ENCODE results near the gene SUGP2.

Gene SUGP2

DNA sequence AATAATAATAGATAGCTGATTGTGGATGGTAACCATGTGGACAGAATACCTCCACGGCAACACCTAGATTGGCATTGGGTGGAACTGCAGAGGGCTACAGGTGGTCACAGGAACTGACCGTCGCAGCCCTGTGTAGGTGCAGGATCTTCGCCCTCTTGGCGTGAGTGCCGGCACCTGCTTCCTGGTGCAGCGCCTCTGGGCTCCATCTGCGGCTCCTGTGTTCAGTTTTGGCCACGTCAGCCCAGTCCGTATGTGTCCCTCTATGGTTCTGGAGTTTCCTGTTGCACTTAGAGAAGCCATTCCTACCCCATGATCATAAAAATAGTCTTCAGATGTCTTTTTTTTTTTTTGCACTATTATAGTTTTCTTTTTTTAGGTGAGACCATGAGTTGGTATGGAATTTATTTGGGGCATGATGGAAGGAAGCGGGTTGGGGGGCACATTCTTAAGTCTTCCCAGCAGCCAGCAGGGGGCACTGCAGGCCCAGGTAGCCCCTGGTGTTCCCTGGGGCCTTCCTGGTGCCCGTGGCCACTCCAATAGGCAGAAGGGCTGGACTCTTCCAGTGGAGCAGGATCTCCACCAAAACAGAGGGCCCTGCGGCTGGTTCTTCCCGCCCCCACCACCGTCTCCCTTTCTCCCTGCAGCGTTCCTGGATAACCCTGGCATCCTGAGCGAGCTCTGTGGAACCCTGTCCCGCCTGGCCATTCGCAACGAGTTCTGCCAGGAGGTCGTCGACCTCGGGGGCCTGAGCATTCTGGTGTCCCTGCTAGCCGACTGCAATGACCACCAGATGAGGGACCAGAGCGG is 20.4 kb upstream of the SUGP2 start:
- Mint-ChIP-seq H3K9me3 (no peaks in the 10 kb centered on the region), H3K4me1 (ENCODE audit: low read depth) (peaks cover 5% of the 10 kb centered on the region), H3K36me3 (ENCODE audit: low read depth) (peaks cover 8% of the 10 kb centered on the region), H3K27ac (no peak overlapping the region), H3K27me3 (ENCODE audit: low read depth) (no peaks in the 10 kb centered on the region), H3K4me3 (no peak overlapping the region)

DNA sequence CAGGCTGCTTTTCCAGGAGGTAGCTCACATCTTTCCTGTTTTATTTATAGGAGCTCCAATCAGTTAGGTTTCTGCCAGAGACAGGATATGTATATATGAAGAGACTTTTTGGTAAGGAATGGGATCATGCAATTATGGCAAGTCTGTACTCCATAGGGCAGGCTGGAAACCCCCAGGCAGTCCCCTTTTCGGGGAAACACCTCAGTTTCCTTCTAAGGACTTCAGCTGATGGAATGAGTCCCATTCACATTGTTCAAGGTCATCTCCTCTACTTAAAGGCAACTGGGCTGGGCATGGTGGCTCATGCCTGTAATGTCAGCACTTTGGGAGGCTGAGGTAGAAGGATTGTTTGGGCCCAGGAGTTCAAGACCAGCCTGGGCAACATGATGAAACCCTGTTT is 19.6 kb upstream of the SUGP2 start:
- H3K27ac Mint-ChIP-seq: no peak overlapping the region
- no peaks in the 10 kb centered on the region for H3K27me3 Mint-ChIP-seq (ENCODE audit: low read depth)
- peaks cover 6% of the 10 kb centered on the region for H3K36me3 Mint-ChIP-seq (ENCODE audit: low read depth)
- H3K4me3 Mint-ChIP-seq: no peak overlapping the region
- H3K4me1 Mint-ChIP-seq (ENCODE audit: low read depth): peaks cover 5% of the 10 kb centered on the region
- no peaks in the 10 kb centered on the region for H3K9me3 Mint-ChIP-seq

- Mint-ChIP-seq H3K4me3 (no peak overlapping the region), H3K27me3 (ENCODE audit: low read depth) (no peaks in the 10 kb centered on the region), H3K4me1 (ENCODE audit: low read depth) (peaks cover 5% of the 10 kb centered on the region), H3K36me3 (ENCODE audit: low read depth) (peaks cover 8% of the 10 kb centered on the region), H3K9me3 (no peaks in the 10 kb centered on the region), H3K27ac (no peak overlapping the region)
Observed at GRCh38 chr19:19051478-19052213, 18.3 kb upstream of the SUGP2 start.

DNA sequence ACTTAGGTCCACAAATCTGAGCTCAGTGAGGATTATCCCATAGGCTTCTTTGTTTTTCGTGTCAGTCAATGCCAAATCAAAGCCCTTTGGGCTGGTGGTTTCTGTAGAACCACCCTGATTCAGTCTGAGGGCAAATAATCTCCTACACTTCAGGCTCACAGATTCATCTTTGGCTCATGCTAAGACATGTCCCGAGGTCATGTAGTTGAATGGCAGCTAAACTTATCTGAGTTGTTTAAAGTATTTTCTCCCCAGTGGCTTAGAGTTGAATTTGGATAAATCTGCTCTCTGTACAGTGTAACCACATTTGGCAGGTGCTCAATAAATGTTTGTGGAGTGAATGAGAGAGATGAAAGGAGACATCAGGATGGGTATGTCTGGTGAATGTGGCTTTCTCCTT is 17.4 kb upstream of the SUGP2 start:
- no peak overlapping the region for H3K27ac Mint-ChIP-seq
- H3K9me3 Mint-ChIP-seq: no peaks in the 10 kb centered on the region
- H3K36me3 Mint-ChIP-seq (ENCODE audit: low read depth): peaks cover 8% of the 10 kb centered on the region
- H3K4me3 Mint-ChIP-seq: no peak overlapping the region
- H3K4me1 Mint-ChIP-seq (ENCODE audit: low read depth): peaks cover 5% of the 10 kb centered on the region
- H3K27me3 Mint-ChIP-seq (ENCODE audit: low read depth): no peaks in the 10 kb centered on the region

GRCh38 chr19:19050104-19050503 is 16.8 kb upstream of the SUGP2 start:
- H3K27ac Mint-ChIP-seq: no peak overlapping the region
- peaks cover 5% of the 10 kb centered on the region for H3K4me1 Mint-ChIP-seq (ENCODE audit: low read depth)
- H3K27me3 Mint-ChIP-seq (ENCODE audit: low read depth): no peaks in the 10 kb centered on the region
- no peak overlapping the region for H3K4me3 Mint-ChIP-seq
- H3K36me3 Mint-ChIP-seq (ENCODE audit: low read depth): peaks cover 10% of the 10 kb centered on the region
- H3K9me3 Mint-ChIP-seq: no peaks in the 10 kb centered on the region

- H3K36me3 Mint-ChIP-seq (ENCODE audit: low read depth): peaks cover 11% of the 10 kb centered on the region
- peaks cover 5% of the 10 kb centered on the region for H3K4me1 Mint-ChIP-seq (ENCODE audit: low read depth)
- no peaks in the 10 kb centered on the region for H3K9me3 Mint-ChIP-seq
- no peaks in the 10 kb centered on the region for H3K27me3 Mint-ChIP-seq (ENCODE audit: low read depth)
- no peak overlapping the region for H3K4me3 Mint-ChIP-seq
- no peak overlapping the region for H3K27ac Mint-ChIP-seq
Observed at GRCh38 chr19:19049406-19049805, 16.1 kb upstream of the SUGP2 start.

DNA sequence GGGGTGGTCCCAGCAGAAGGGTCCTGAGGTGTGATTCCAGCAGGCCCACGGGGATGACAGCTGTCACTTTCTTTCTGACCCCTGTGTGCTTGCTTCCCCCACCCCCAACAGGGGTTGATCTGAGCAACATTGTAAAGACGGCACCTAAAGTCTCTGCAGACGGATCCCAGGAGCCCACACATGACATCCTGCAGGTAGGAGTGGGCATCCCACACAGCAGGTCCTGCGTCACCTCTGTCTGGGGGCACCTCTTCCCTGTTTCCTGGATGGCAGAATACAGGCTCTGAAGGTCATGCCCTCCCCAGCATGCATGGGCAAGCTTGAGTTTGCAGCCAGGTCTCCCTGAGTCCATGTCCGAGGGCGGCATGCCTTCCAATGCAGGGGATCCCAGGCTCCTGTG is 10.6 kb upstream of the SUGP2 start:
- H3K27me3 Mint-ChIP-seq (ENCODE audit: low read depth): no peaks in the 10 kb centered on the region
- H3K36me3 Mint-ChIP-seq (ENCODE audit: low read depth): peaks cover 12% of the 10 kb centered on the region

DNA sequence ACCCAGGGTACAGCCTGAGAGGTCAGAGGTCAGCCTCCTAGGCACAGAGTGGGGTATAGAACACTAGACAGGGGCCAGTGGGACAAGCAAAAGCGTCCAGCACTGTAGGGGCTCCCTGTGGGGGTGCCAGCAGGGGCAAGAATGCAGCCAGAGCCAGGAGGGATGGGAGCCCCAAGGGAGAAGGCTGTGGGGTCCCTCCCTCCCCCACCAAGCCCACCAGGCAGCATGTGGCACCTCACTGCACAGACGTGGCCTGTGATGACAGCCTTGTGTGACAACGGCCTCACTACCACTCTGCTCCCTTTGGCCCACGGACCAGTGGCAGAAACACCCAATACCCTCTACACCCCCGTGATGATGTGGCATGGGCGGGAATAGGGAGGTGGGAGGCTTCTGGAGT is 10.2 kb upstream of the SUGP2 start:
- Mint-ChIP-seq H3K4me3 (no peak overlapping the region), H3K27ac (no peak overlapping the region), H3K27me3 (ENCODE audit: low read depth) (no peaks in the 10 kb centered on the region), H3K36me3 (ENCODE audit: low read depth) (peaks cover 12% of the 10 kb centered on the region), H3K4me1 (ENCODE audit: low read depth) (peaks cover 13% of the 10 kb centered on the region), H3K9me3 (no peaks in the 10 kb centered on the region)

More for the DNA sequence above, 10.6 kb upstream of the SUGP2 start:
- peaks cover 13% of the 10 kb centered on the region for H3K4me1 Mint-ChIP-seq (ENCODE audit: low read depth)
- H3K27ac Mint-ChIP-seq: no peak overlapping the region
- no peaks in the 10 kb centered on the region for H3K9me3 Mint-ChIP-seq
- no peak overlapping the region for H3K4me3 Mint-ChIP-seq

DNA sequence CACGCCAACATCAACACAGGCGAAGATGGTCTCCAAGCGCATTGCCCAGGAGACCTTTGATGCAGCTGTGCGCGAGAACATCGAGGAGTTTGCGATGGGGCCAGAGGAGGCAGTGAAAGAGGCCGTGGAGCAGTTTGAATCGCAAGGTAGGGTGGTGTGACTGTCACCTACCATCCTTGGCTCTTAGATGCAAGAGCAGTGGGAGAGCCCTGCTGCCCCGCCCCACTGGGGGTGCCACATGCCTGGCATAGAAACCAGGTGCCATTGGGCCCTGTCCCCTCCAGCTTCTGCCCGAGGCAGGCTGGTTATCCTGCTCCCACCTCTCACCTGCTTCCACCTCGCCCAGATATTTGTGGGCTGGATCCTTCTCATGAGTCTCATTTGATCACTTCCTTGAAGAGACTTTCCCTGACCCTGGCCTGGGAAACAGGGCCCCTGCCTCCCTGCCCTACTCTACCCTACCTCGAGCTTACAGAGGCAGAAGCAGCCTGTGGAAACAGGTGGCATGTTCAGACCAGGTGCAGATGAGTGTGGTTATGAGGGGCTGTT is 9.5 kb upstream of the SUGP2 start:
- Mint-ChIP-seq H3K9me3 (no peaks in the 10 kb centered on the region), H3K36me3 (ENCODE audit: low read depth) (peaks cover 12% of the 10 kb centered on the region), H3K4me1 (ENCODE audit: low read depth) (peaks cover 13% of the 10 kb centered on the region), H3K4me3 (no peak overlapping the region), H3K27me3 (ENCODE audit: low read depth) (no peaks in the 10 kb centered on the region), H3K27ac (no peak overlapping the region)

DNA sequence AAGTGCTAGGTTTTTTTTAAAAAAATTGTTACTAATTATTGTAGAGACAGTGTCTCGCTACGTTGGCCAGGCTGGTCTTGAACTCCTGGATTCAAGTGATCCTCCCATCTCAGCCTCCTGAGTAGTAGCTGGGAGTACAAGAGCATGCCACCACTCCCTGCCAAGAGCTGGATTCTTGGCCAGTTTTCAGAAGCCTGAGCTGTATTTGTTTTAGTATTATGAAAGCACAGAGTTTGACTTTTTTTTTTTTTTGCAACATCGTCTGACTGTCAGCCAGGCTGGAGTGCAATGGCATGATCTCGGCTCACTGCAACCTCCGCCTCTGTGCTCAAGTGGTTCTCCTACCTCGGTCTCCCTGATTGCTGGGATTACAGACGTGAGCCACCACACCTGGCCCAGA is 7.1 kb upstream of the SUGP2 start:
- Mint-ChIP-seq H3K4me3 (no peak overlapping the region), H3K27me3 (ENCODE audit: low read depth) (no peaks in the 10 kb centered on the region), H3K27ac (no peak overlapping the region), H3K9me3 (no peaks in the 10 kb centered on the region), H3K36me3 (ENCODE audit: low read depth) (peaks cover 13% of the 10 kb centered on the region), H3K4me1 (ENCODE audit: low read depth) (peaks cover 17% of the 10 kb centered on the region)

DNA sequence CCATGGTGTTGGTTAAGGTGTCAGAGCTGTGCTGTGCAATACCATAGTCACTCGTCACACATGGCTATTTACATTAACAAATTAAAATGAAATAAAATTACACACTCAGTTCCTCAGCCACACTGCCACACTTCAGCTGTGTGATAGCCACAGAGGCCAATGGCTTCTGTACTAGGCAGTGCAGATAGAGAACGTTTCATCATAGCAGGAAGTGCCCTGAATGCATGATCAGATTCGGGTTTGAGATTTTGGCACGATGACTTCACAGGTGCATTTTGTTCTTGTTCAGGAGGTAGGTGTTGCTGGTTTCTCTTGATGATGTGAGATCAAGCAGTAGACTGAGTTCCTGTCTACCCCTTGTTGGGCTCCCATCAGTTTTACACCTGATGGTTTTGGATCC is 6.6 kb upstream of the SUGP2 start:
- H3K27me3 Mint-ChIP-seq (ENCODE audit: low read depth): no peaks in the 10 kb centered on the region
- no peaks in the 10 kb centered on the region for H3K9me3 Mint-ChIP-seq
- peaks cover 10% of the 10 kb centered on the region for H3K36me3 Mint-ChIP-seq (ENCODE audit: low read depth)
- peak overlapping the region; percentile 0 for H3K27ac Mint-ChIP-seq
- H3K4me3 Mint-ChIP-seq: no peak overlapping the region
- H3K4me1 Mint-ChIP-seq (ENCODE audit: low read depth): peaks cover 17% of the 10 kb centered on the region

DNA sequence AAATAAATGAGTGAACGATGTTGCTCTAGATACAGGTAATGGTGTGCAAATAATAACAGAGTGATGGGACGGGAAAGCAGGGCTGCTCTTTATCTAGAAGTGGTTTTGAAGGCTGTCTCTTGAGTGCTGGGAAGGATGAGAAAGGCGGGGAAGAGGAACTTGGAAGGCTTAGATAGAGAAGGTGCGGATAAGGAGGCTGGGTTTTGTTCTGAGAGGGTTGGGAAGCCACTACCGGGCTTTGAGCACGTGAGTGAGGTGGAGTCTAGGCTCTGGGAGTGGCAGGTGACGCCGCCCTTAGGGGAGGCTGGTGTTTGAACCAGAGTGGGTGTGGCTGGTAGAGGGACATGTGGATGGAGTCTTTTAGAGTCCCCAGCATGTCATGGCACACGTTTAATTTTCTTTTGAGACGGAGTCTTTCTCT is 897 bp upstream of the SUGP2 start:
- Mint-ChIP-seq H3K36me3 (ENCODE audit: low read depth) (peaks cover 15% of the 10 kb centered on the region), H3K9me3 (no peaks in the 10 kb centered on the region), H3K4me1 (ENCODE audit: low read depth) (peaks cover 25% of the 10 kb centered on the region), H3K27me3 (ENCODE audit: low read depth) (no peaks in the 10 kb centered on the region), H3K27ac (peak overlapping the region; percentile 94), H3K4me3 (peak overlapping the region; percentile 91)

- Mint-ChIP-seq H3K27ac (peak overlapping the region; percentile 98), H3K9me3 (no peaks in the 10 kb centered on the region), H3K4me1 (ENCODE audit: low read depth) (peaks cover 27% of the 10 kb centered on the region), H3K27me3 (ENCODE audit: low read depth) (no peaks in the 10 kb centered on the region), H3K4me3 (peak overlapping the region; percentile 97), H3K36me3 (ENCODE audit: low read depth) (peaks cover 17% of the 10 kb centered on the region)
Observed at GRCh38 chr19:19033176-19033425, 216 bp downstream of the SUGP2 start.

- Mint-ChIP-seq H3K4me3 (peak overlapping the region; percentile 97), H3K4me1 (ENCODE audit: low read depth) (peaks cover 28% of the 10 kb centered on the region), H3K9me3 (no peaks in the 10 kb centered on the region), H3K36me3 (ENCODE audit: low read depth) (peaks cover 20% of the 10 kb centered on the region), H3K27ac (peak overlapping the region; percentile 98), H3K27me3 (ENCODE audit: low read depth) (no peaks in the 10 kb centered on the region)
Observed at GRCh38 chr19:19032420-19033175, 719 bp downstream of the SUGP2 start.
